B cell (primary cell): ENCODE results near the gene GRIK3. TPM values are rescaled to one million over a fixed set of nuclear protein-coding genes. Genes with fewer than 3 reads are reported as not detected.

Experiments
- ATAC-seq: fragments of 200-7000 bp; cut with Tn5 transposase; one replicate; pipeline ENCODE4 v1.10.0; 2021; ENCODE audit warnings: low read depth, mild to moderate bottlenecking, moderate number of reproducible peaks, moderate library complexity
- CTCF ChIA-PET: fragments of 350-600 bp; sonication (Branson Sonifier 250); formaldehyde crosslinking; loops from one replicate; lab custom pipeline; 2021; ENCODE audit warnings: antibody characterized with exemption, inconsistent platforms; lab: Charles Lee
- POLR2A ChIA-PET: fragments of 350-600 bp; sonication (Branson Sonifier 250); formaldehyde crosslinking; loops from one replicate; lab custom pipeline; 2021; ENCODE audit warnings: antibody characterized with exemption; lab: Charles Lee
- DNase-seq: peaks from one replicate; pipeline ENCODE4 v3.0.0; 2013
- H2AFZ ChIP-seq: 2 replicates; pipeline ENCODE4 v1.6.1; 2012; ENCODE audit warnings: mild to moderate bottlenecking, low read depth, low read length; ENCODE audit not compliant: insufficient read depth, poor library complexity, severe bottlenecking
- H3K27ac ChIP-seq, 2 donors: 1 replicate in 1 of 2; 2 replicates in 1 of 2; pipeline ENCODE4 v1.5.1; 2012 to 2013; ENCODE audit warnings: low read length in 2 of 2, mild to moderate bottlenecking in 2 of 2, moderate library complexity in 1 of 2
- H3K27me3 ChIP-seq, 4 experiments: fragments of 200-600 bp in 1 of 4; sonication (generic) in 1 of 4; replicated peaks in 1 of 4; 1 replicate in 2 of 4; 2 replicates in 2 of 4; pipeline versions ENCODE4 v1.6.1 to v1.7.0; 2013 to 2016; ENCODE audit warnings: low read length in 3 of 4, mild to moderate bottlenecking in 2 of 4, mixed read lengths in 1 of 4, moderate library complexity in 1 of 4; ENCODE audit not compliant: insufficient read depth in 4 of 4, control insufficient read depth in 3 of 4; ENCODE audit errors: control extremely low read depth in 1 of 4
- H3K36me3 ChIP-seq, 2 experiments: replicated peaks in 1 of 2; 1 replicate in 1 of 2; 2 replicates in 1 of 2; pipeline versions ENCODE4 v1.6.1 to v1.7.1; 2013; ENCODE audit warnings: low read length in 1 of 2; ENCODE audit not compliant: insufficient read depth in 2 of 2, control insufficient read depth in 1 of 2; ENCODE audit errors: control extremely low read depth in 1 of 2, extremely low read depth in 1 of 2
- H3K4me1 ChIP-seq, 2 donors: fragments of 200-600 bp in 1 of 2; sonication (generic) in 1 of 2; 1 replicate in 1 of 2; 2 replicates in 1 of 2; pipeline versions ENCODE4 v1.5.1 to v1.6.1; 2013 to 2017; ENCODE audit warnings: low read length in 2 of 2; ENCODE audit not compliant: control insufficient read depth in 2 of 2, insufficient read depth in 2 of 2
- H3K4me2 ChIP-seq: replicated peaks from 2 replicates; pipeline ENCODE3; 2012; ENCODE audit warnings: mild to moderate bottlenecking, low read depth, low read length; ENCODE audit not compliant: poor library complexity, severe bottlenecking
- H3K4me3 ChIP-seq, 5 experiments: fragments of 200-600 bp in 1 of 5; sonication (generic) in 1 of 5; 1 replicate in 3 of 5; 2 replicates in 2 of 5; pipeline versions ENCODE4 v1.5.1 to v1.7.0; 2011 to 2016; ENCODE audit warnings: low read length in 4 of 5, mild to moderate bottlenecking in 4 of 5, low read depth in 2 of 5, control low read depth in 1 of 5, moderate library complexity in 1 of 5; ENCODE audit not compliant: insufficient read depth in 1 of 5; ENCODE audit errors: control extremely low read depth in 1 of 5, extremely low read depth in 1 of 5
- H3K79me2 ChIP-seq: fragments of 200-600 bp; sonication (generic); one replicate; pipeline ENCODE4 v1.6.0; 2016; ENCODE audit warnings: low read length; ENCODE audit not compliant: control insufficient read depth, insufficient read depth
- H3K9ac ChIP-seq: fragments of 200-600 bp; sonication (generic); 2 replicates; pipeline ENCODE4 v1.6.1; 2017; ENCODE audit warnings: mild to moderate bottlenecking, low read length, moderate library complexity
- H3K9me3 ChIP-seq, 3 donors: one replicate each; pipeline versions ENCODE4 v1.6.1 to v1.7.1; 2013; ENCODE audit warnings: low read length in 2 of 3; ENCODE audit not compliant: control insufficient read depth in 2 of 3, insufficient read depth in 1 of 3; ENCODE audit errors: control extremely low read depth in 1 of 3
- H4K20me1 ChIP-seq: 2 replicates; pipeline ENCODE4 v1.6.0; 2012; ENCODE audit warnings: mild to moderate bottlenecking, low read length; ENCODE audit not compliant: insufficient read depth, control insufficient read depth, poor library complexity, severe bottlenecking
- H3K27ac Mint-ChIP-seq: one replicate; pipeline ENCODE4 v1.8.0; 2021; ENCODE audit warnings: mixed read lengths
- H3K27me3 Mint-ChIP-seq: one replicate; pipeline ENCODE4 v1.8.0; 2021; ENCODE audit warnings: mixed read lengths
- H3K4me1 Mint-ChIP-seq: one replicate; pipeline ENCODE4 v1.8.0; 2021; ENCODE audit warnings: mixed read lengths
- H3K4me3 Mint-ChIP-seq: one replicate; pipeline ENCODE4 v1.8.0; 2021; ENCODE audit warnings: mixed read lengths
- H3K9me3 Mint-ChIP-seq: one replicate; pipeline ENCODE4 v1.8.0; 2022; ENCODE audit warnings: mixed read lengths; ENCODE audit not compliant: insufficient read depth
- EZH2 ChIP-seq: IDR thresholded peaks from 2 replicates; pipeline ENCODE4 v1.6.1; 2012; ENCODE audit warnings: borderline replicate concordance, low read depth, mild to moderate bottlenecking, moderate library complexity, low read length; ENCODE audit not compliant: insufficient read depth, poor library complexity, severe bottlenecking
- WGBS: methylation state at CpG from one replicate; pipeline ENCODE4 v1.1.5; 2013; ENCODE audit warnings: missing lambda C conversion rate; ENCODE audit not compliant: insufficient coverage; 5-methylcytosine and 5-hydroxymethylcytosine counted together
- intact Hi-C: fragments of 100-400 bp; cut with micrococcal nuclease; formaldehyde crosslinking; loops from one replicate; pipeline ENCODE4 v1.10.0; 2022
- polyA plus RNA-seq: library from polyadenylated mRNA; depleted of rRNA; stranded (reverse); fragments of >200 nt; gene quantifications from 2 replicates; pipeline ENCODE4 v1.2.3, GENCODE V29; 2012
- total RNA-seq, 2 donors: library from RNA; stranded (reverse); fragments of 120-200 nt in 1 of 2; gene quantifications; 1 replicate in 1 of 2; 2 replicates in 1 of 2; pipeline versions ENCODE4 v1.2.3 to v1.2.4, GENCODE V29; 2013 to 2022
- TF ChIP-seq, protein P1 (sequence below): fragments of 200-600 bp; IDR thresholded peaks from one replicate; pipeline ENCODE4 v1.8.0; 2022; ENCODE audit warnings: antibody characterized with exemption, mild to moderate bottlenecking

Gene GRIK3
- total and polyA plus RNA-seq, 2 donors (not counting 1 experiment from before 2014, with no cell fraction given): 0.12 to 1.5 TPM

DNA sequence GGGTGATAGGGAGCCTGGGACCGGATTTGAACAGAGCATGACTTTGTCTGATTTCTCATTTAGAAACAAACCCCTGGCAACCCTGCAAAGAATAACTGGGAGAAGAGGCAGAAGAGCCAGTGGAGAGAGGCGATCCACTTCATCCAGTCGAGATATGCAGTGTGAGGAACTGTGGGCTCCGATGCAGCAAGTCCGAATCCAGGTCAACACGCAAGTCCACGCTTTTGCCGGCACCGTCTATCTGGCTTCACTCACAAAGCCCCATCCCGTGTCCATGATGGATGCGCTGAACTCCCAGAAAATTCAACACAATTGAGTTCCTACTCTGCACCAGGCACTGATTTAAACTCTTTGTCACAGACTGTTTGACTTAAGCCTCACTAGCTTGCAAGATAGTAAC, 191.3 kb downstream of the GRIK3 start:
- H2AFZ ChIP-seq: no peak overlapping the region
- Mint-ChIP-seq H3K4me3 (no peak overlapping the region), H3K27ac (no peak overlapping the region), H3K4me1 (no peaks in the 10 kb centered on the region), H3K27me3 (peaks cover 3% of the 10 kb centered on the region), H3K9me3 (no peaks in the 10 kb centered on the region)
- no peak overlapping the region for H3K27ac ChIP-seq
- no peaks in the 10 kb centered on the region for H3K9me3 ChIP-seq
- ChIA-PET POLR2A (no interaction called here), CTCF (no interaction called here)
- ATAC-seq: no peak
- no peak for DNase-seq
- H3K36me3 ChIP-seq: no peaks in the 10 kb centered on the region
- no peaks in the 10 kb centered on the region for H3K4me1 ChIP-seq
- intact Hi-C loops: no loop called here
- no peak overlapping the region for H3K9ac ChIP-seq
- WGBS: 92% methylated on average over 10 of the region's 11 CpGs
- H3K4me2 ChIP-seq: no peak overlapping the region
- H3K4me3 ChIP-seq: no peak overlapping the region
- H4K20me1 ChIP-seq: no peaks in the 10 kb centered on the region
- TF ChIP-seq, protein P1, sequence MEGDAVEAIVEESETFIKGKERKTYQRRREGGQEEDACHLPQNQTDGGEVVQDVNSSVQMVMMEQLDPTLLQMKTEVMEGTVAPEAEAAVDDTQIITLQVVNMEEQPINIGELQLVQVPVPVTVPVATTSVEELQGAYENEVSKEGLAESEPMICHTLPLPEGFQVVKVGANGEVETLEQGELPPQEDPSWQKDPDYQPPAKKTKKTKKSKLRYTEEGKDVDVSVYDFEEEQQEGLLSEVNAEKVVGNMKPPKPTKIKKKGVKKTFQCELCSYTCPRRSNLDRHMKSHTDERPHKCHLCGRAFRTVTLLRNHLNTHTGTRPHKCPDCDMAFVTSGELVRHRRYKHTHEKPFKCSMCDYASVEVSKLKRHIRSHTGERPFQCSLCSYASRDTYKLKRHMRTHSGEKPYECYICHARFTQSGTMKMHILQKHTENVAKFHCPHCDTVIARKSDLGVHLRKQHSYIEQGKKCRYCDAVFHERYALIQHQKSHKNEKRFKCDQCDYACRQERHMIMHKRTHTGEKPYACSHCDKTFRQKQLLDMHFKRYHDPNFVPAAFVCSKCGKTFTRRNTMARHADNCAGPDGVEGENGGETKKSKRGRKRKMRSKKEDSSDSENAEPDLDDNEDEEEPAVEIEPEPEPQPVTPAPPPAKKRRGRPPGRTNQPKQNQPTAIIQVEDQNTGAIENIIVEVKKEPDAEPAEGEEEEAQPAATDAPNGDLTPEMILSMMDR: no peak
- TF ChIP-seq EZH2: no peak
- no peaks in the 10 kb centered on the region for H3K27me3 ChIP-seq
- H3K79me2 ChIP-seq: no peaks in the 10 kb centered on the region

DNA sequence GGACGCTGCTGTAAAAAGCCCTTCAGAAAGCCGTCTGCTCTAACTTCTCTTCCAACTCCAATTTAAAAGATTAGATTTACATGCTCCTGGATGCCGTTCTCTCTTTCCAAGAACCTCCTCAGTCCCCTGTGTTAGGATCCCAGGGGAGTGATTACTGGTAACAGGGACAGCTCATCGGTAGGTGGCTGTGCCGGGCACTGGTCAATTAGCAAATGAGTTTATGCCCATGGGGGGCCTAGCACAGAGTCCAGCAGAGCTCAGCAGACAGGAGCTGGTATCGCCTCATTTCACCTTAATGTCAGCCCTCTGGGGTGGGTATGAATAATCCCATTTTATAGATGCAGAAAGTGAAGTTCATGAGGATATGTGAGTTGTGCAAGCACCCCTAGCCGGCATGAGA, 191.9 kb downstream of the GRIK3 start:
- Histone ChIP-seq H2AFZ (no peak overlapping the region), H3K9me3 (no peaks in the 10 kb centered on the region), H3K4me2 (no peak overlapping the region), H3K27me3 (no peaks in the 10 kb centered on the region), H4K20me1 (no peaks in the 10 kb centered on the region), H3K4me1 (no peaks in the 10 kb centered on the region), H3K4me3 (no peak overlapping the region), H3K27ac (no peak overlapping the region), H3K9ac (no peak overlapping the region), H3K79me2 (no peaks in the 10 kb centered on the region), H3K36me3 (no peaks in the 10 kb centered on the region)
- ChIA-PET POLR2A (no interaction called here), CTCF (no interaction called here)
- Mint-ChIP-seq H3K4me1 (no peaks in the 10 kb centered on the region), H3K27ac (no peak overlapping the region), H3K9me3 (no peaks in the 10 kb centered on the region), H3K4me3 (no peak overlapping the region), H3K27me3 (peaks cover 5% of the 10 kb centered on the region)
- intact Hi-C loops: no loop called here
- 58% methylated on average over 5 of the region's 7 CpGs for WGBS
- no peak for DNase-seq
- no peak for TF ChIP-seq EZH2
- TF ChIP-seq, protein P1: no peak
- no peak for ATAC-seq
